ENCODE data around the gene PIGH. TPM values are rescaled to one million over a fixed set of nuclear protein-coding genes. Genes with fewer than 3 reads are reported as not detected.

PIGH gene
- total and polyA plus RNA-seq, 10 of the 15 experiments (the other 5 are each of a cell fraction or from before 2014, with no cell fraction given), result 15.5 to 46.6 (median 22.3) TPM

GRCh38 chr14:67623114-67623513 is 23.0 kb upstream of the PIGH start:
- BruUV-seq (replicated peaks), result no TSS peak
- ATAC-seq (no peak), DNase-seq (ENCODE audit: low read depth, low spot score) (no peak), FAIRE-seq (no peak)
- no peaks in the 10 kb centered on the region; the same call in 2 of the 3 replicates for H3K9me3 ChIP-seq (replicated peaks; ENCODE audit: control insufficient read depth, insufficient read depth, low read length)
- H3K27ac ChIP-seq (ENCODE audit: control insufficient read depth, insufficient read depth), result no peak overlapping the region
- POLR2A ChIA-PET, result no interaction called here
- CTCF ChIA-PET, result interaction anchor here (0.6 to 3.7 kb wide), 5 partner anchors 10 to 81 kb away, joined by 3 to 39 read pairs (median 4); no protein-coding TSS in a partner anchor
- no peaks in the 10 kb centered on the region for H3K79me2 ChIP-seq (ENCODE audit: control insufficient read depth, insufficient read depth, low read length)
- no peak overlapping the region for H2AFZ ChIP-seq (ENCODE audit: control insufficient read depth, low read depth, low read length)
- intact Hi-C loops (cut with micrococcal nuclease; ENCODE audit: unreplicated experiment), result no loop called here
- no peaks in the 10 kb centered on the region for H4K20me1 ChIP-seq (ENCODE audit: control insufficient read depth, insufficient read depth)
- no peaks in the 10 kb centered on the region for H3K36me3 ChIP-seq (ENCODE audit: control insufficient read depth in 2 of 2, insufficient read depth in 2 of 2, low read length in 1 of 2)
- H3K9ac ChIP-seq (ENCODE audit: control insufficient read depth, insufficient read depth, low read length), result no peak overlapping the region
- H3K4me1 ChIP-seq (ENCODE audit: control insufficient read depth, insufficient read depth, low read length), result peaks cover 5% of the 10 kb centered on the region; the same call in 1 of the 2 replicates
- RAD21 ChIA-PET (ENCODE audit: unreplicated experiment), result interaction anchor here (0.8 kb wide), 1 partner anchor 44 kb away, joined by 4 read pairs; no protein-coding TSS in a partner anchor
- no peaks in the 10 kb centered on the region for H3K27me3 ChIP-seq (replicated peaks in 1 of 2; ENCODE audit: control insufficient read depth in 2 of 2, insufficient read depth in 2 of 2, low read length in 1 of 2)
- SMC1A ChIA-PET (ENCODE audit: uncharacterized antibody, unreplicated experiment), result interaction anchor here (1.0 to 10.5 kb wide), 4 partner anchors 12 to 81 kb away, joined by 3 to 151 read pairs (median 6); partner anchors contain the start of gene PIGH
- H3K4me2 ChIP-seq (ENCODE audit: control insufficient read depth, insufficient read depth), result no peak overlapping the region
- 32% methylated on average over 2 of the region's 2 CpGs for WGBS (ENCODE audit: insufficient coverage, insufficient replicate concordance, low lambda C conversion rate, missing lambda C conversion rate)
- in situ Hi-C loops (cut with MboI), result loop anchor here (5.0 kb wide), 1 partner anchor 79 kb away; the partner anchor contains the start of gene RDH12
- no peak overlapping the region for H3K4me3 ChIP-seq
- no peak for TF ChIP-seq CBFB (IDR thresholded peaks at IDR 0.05; ENCODE audit: low read depth)
- TF ChIP-seq ZNF207 (IDR thresholded peaks at IDR 0.05; ENCODE audit: borderline replicate concordance), result no peak
- TF ChIP-seq SPI1 (IDR thresholded peaks at IDR 0.05; ENCODE audit: borderline replicate concordance, insufficient read depth, low read depth, low read length), result no peak
- no peak for TF ChIP-seq SUZ12 (IDR thresholded peaks at IDR 0.05; ENCODE audit: unreplicated experiment)
- TF ChIP-seq ZBTB33 (IDR thresholded peaks at IDR 0.05), result no peak
- no peak for TF ChIP-seq JUNB (IDR thresholded peaks at IDR 0.05)
- TF ChIP-seq PML (IDR thresholded peaks at IDR 0.05; ENCODE audit: low read length), result no peak
- no peak for TF ChIP-seq PRDM15 (CRISPR knock-in tag; IDR thresholded peaks at IDR 0.05)
- TF ChIP-seq CBX5 (IDR thresholded peaks at IDR 0.05; ENCODE audit: low read depth), result no peak
- no peak for TF ChIP-seq BRCA1 (IDR thresholded peaks at IDR 0.05; ENCODE audit: low read depth, low read length)
- TF ChIP-seq MTA3 (IDR thresholded peaks at IDR 0.05; ENCODE audit: borderline replicate concordance, low read length), result no peak
- TF ChIP-seq HCFC1 (IDR thresholded peaks at IDR 0.05; ENCODE audit: low read length), result no peak
- TF ChIP-seq SMC3 (IDR thresholded peaks at IDR 0.05; ENCODE audit: borderline replicate concordance, low read length), result no peak
- TF ChIP-seq ZNF687 (IDR thresholded peaks at IDR 0.05), result no peak
- no peak for TF ChIP-seq EP300 (IDR thresholded peaks at IDR 0.05; ENCODE audit: borderline replicate concordance in 1 of 2, control insufficient read depth in 1 of 2, low read depth in 2 of 2, low read length in 2 of 2)
